Heart right ventricle (tissue), 16 donors: ENCODE data around the gene AK6. TPM values are rescaled to one million over a fixed set of nuclear protein-coding genes. Genes with fewer than 3 reads are reported as not detected.

Experiments
- ATAC-seq, 8 donors: fragments of 200-7000 bp; cut with Tn5 transposase; one replicate each; pipeline ENCODE4 v1.9.1; 2020; ENCODE audit warnings: mild to moderate bottlenecking in 8 of 8, moderate library complexity in 8 of 8, moderate number of reproducible peaks in 1 of 8
- DNase-seq, 2 donors: peaks; one replicate each; pipeline ENCODE4 v3.0.0-alpha.2; 2020
- H3K27ac ChIP-seq, 10 donors: fragments of 200-600 bp; sonication (generic) in 2 of 10; one replicate each; pipeline versions ENCODE4 v1.5.0 to v1.8.0; 2020 to 2022; ENCODE audit warnings: mild to moderate bottlenecking in 3 of 10
- H3K27me3 ChIP-seq, 7 donors: fragments of 200-600 bp; one replicate each; pipeline ENCODE4 v1.8.0; 2021 to 2022; ENCODE audit warnings: mild to moderate bottlenecking in 2 of 7
- H3K36me3 ChIP-seq, 9 donors: fragments of 200-600 bp; sonication (generic) in 1 of 9; one replicate each; pipeline versions ENCODE4 v1.5.0 to v1.8.0; 2020 to 2022; ENCODE audit warnings: mild to moderate bottlenecking in 2 of 9
- H3K4me1 ChIP-seq, 9 donors: fragments of 200-600 bp; sonication (generic) in 1 of 9; one replicate each; pipeline versions ENCODE4 v1.5.0 to v1.8.0; 2020 to 2022; ENCODE audit warnings: mild to moderate bottlenecking in 4 of 9
- H3K4me3 ChIP-seq, 10 donors: fragments of 200-600 bp; sonication (generic) in 2 of 10; one replicate each; pipeline versions ENCODE4 v1.5.0 to v1.8.0; 2020 to 2022; ENCODE audit warnings: mild to moderate bottlenecking in 7 of 10, moderate library complexity in 2 of 10
- H3K9me3 ChIP-seq, 11 donors: fragments of 200-600 bp in 10 of 11; sonication (generic) in 2 of 11; one replicate each; pipeline versions ENCODE4 v1.5.0 to v1.8.0; 2013 to 2022; ENCODE audit warnings: mild to moderate bottlenecking in 2 of 11, control low read depth in 1 of 11, moderate library complexity in 1 of 11
- CTCF ChIP-seq, 9 donors: fragments of 200-600 bp; sonication (generic) in 2 of 9; IDR thresholded peaks; one replicate each; pipeline versions ENCODE4 v1.5.0 to v1.8.0; 2021 to 2022; ENCODE audit warnings: antibody characterized with exemption in 9 of 9, mild to moderate bottlenecking in 5 of 9, moderate library complexity in 1 of 9
- WGBS, 2 donors: extraction: QIAGEN DNeasy Blood & Tissue Kit; methylation state at CpG; one replicate each; pipeline ENCODE4 v1.1.7; 2013; ENCODE audit warnings: inconsistent platforms in 1 of 2; 5-methylcytosine and 5-hydroxymethylcytosine counted together
- intact Hi-C, 10 donors: fragments of 100-400 bp; cut with DNase I; formaldehyde crosslinking; loops; one replicate each; pipeline versions ENCODE4 v1.11.1 to v1.14.2; 2022
- polyA plus RNA-seq, 2 donors: library from polyadenylated mRNA; stranded (reverse); fragments of 200-250 nt; gene quantifications; one replicate each; pipeline ENCODE4 v1.2.3, GENCODE V29; 2013
- total RNA-seq, 10 donors: library from RNA; stranded (reverse); fragmentation: NEBNext Ultra II Directional in 3 of 10; extraction: Animal tissue kit (Norgen Biotek cat#: 25700) in 3 of 10; gene quantifications; one replicate each; pipeline versions ENCODE4 v1.2.1 to v1.2.4, GENCODE V29; 2021 to 2023
- donor health status: Arrhythmogenic right ventricular cardiomyopathy.
- donor health status: ischemic (EF 13 %, LVEDD 7.1; RV severe dilation, severe dysfunction).
- donor health status: healthy with polysubstance abuse.
- donor health status: DM: no; HTN: yes; CAD: no.
- donor health status: DM: no; HTN: no; CAD: no.
- donor health status: ischemic (EF 25% LVEDD 6.9; RV normal size, moderate dysfunction).
- donor health status: ischemic (EF 25% LVEDD 5.7; RV mildly dilated, moderate dysfunction).
- donor health status: healthy.
- donor health status: DM: yes; HTN: yes; CAD: no.
- donor health status: Ischemic cardiomyopathy.
- donor health status: ischemic (EF 35%, LVEDD 5.7; RV mildly dilated, moderate dysfunction).
- donor health status: nonischemic (EF 11% LVEDD 7.7; RV severe dilation, severe dysfunction).
- donor health status: DM: yes; HTN: yes; CAD: no.
- donor health status: PGD.
- donor health status: ischemic (EF 29% LVEDD 5.4; RV normal size, mild dysfunction).
- donor health status: nonischemic (EF 23%, LVEDD 6.1; RV moderate dilation, normal function).

The AK6 gene
- total and polyA plus RNA-seq, 12 donors: 20.8 to 65.6 (median 33.0) TPM

DNA sequence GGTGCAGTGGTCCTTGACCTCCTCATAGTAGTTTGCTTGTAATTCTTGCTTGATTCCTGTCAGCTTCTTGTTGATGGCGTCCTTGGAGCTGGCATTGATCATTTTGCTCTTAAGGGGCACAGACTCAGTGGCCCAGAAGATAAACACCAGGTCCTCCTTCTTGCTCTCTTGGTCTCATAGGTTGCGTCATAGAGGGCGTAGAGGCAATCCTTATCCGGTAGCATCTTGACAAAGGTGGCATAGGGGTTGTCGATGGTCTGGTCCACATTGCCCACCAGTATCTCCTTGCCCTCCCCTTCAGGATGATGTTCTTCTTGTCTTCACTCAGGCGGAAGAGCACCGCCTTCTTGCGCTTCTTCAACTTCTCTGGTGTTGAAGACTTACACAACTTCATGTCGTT, 55.9 kb downstream of the AK6 start:
- DNase-seq (no peak), ATAC-seq (no peak)
- 95 to 97% methylated on average over 9 of the region's 9 CpGs for WGBS, 2 donors
- TF ChIP-seq CTCF (IDR thresholded peaks at IDR 0.05): no peak
- H3K9me3 ChIP-seq: peaks cover 0 to 3% (median 0%) of the 10 kb centered on the region in 11 donors
- H3K4me3 ChIP-seq: no peak overlapping the region
- intact Hi-C loops: no loop called here
- H3K4me1 ChIP-seq: no peaks in the 10 kb centered on the region
- peak overlapping the region in 1 of 10 donors; percentile 56 for H3K27ac ChIP-seq
- no peaks in the 10 kb centered on the region for H3K27me3 ChIP-seq
- peaks cover 0 to 63% (median 8%) of the 10 kb centered on the region in 9 donors for H3K36me3 ChIP-seq

- ATAC-seq (no peak), DNase-seq (no peak)
- Histone ChIP-seq H3K27ac (peak overlapping the region in 1 of 10 donors; percentile 56), H3K4me3 (no peak overlapping the region), H3K27me3 (no peaks in the 10 kb centered on the region), H3K9me3 (peaks cover 0 to 3% (median 0%) of the 10 kb centered on the region in 11 donors), H3K4me1 (no peaks in the 10 kb centered on the region), H3K36me3 (peaks cover 0 to 64% (median 8%) of the 10 kb centered on the region in 9 donors)
- 68 to 71% methylated on average over 5 of the region's 5 CpGs for WGBS, 2 donors
- TF ChIP-seq CTCF (IDR thresholded peaks at IDR 0.05): no peak
- intact Hi-C loops: no loop called here
Observed at GRCh38 chr5:69312459-69313160, 56.7 kb downstream of the AK6 start.

DNA sequence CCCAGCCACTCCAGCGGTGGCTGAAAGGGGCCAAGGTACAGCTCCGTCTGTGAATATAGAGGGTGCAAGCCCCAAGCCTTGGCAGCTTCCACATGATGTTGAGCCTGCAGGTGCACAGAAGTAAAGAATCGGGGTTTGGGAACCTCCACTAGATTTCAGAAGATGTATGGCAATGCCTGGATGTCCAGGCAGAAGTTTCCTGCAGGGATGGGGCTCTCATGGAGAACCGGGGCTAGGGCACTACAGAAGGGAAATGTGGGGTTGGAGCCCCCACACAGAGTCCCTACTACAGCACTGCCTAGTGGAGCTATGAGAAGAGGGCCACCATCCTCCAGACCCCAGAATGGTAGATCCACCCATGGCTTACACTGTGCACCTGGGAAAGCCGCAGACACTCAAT, 59.9 kb downstream of the AK6 start:
- H3K9me3 ChIP-seq: no peaks in the 10 kb centered on the region
- H3K36me3 ChIP-seq: peaks cover 0 to 82% (median 8%) of the 10 kb centered on the region in 9 donors
- DNase-seq (no peak), ATAC-seq (no peak)
- intact Hi-C loops: no loop called here
- H3K4me3 ChIP-seq: no peak overlapping the region
- WGBS, 2 donors: 98 to 100% methylated on average over 5 of the region's 5 CpGs
- no peak overlapping the region for H3K27ac ChIP-seq
- no peaks in the 10 kb centered on the region for H3K27me3 ChIP-seq
- TF ChIP-seq CTCF (IDR thresholded peaks at IDR 0.05): no peak
- H3K4me1 ChIP-seq: no peaks in the 10 kb centered on the region

DNA sequence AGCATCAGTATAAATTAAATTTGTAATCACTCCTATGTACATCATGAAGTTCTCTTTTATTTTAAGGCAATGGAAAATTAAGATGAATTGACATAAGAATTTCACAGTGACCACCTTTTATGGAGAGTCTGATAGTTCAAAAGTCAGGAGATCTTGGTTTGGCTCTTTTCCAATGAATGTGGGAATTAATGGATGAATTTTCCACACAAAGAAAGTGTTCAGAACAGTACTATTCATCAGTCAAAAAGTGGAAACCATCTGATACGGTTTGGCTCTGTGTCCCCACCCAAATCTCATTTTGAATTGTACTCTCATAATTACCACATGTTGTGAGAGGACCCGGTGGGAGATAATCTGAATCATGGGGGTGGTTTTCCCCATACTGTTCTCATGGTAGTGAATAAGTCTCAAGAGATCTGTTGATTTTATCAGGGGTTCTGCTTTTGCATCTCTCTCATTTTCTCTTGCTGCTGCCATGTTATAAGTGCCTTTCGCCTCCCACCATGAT, 61.2 kb downstream of the AK6 start:
- Histone ChIP-seq H3K27me3 (no peaks in the 10 kb centered on the region), H3K36me3 (peaks cover 0 to 74% (median 4%) of the 10 kb centered on the region in 9 donors), H3K27ac (no peak overlapping the region), H3K9me3 (no peaks in the 10 kb centered on the region), H3K4me3 (no peak overlapping the region), H3K4me1 (no peaks in the 10 kb centered on the region)
- TF ChIP-seq CTCF (IDR thresholded peaks at IDR 0.05): no peak
- no peak for DNase-seq
- WGBS, 2 donors: 67% methylated on average over 3 of the region's 3 CpGs
- no peak for ATAC-seq
- intact Hi-C loops: no loop called here
